Adrenal gland (tissue), 12 donors: ENCODE results near the gene THSD7A. TPM values are rescaled to one million over a fixed set of nuclear protein-coding genes. Genes with fewer than 3 reads are reported as not detected.
"Not testable (repeated sequence)": the region's sequence is repeated elsewhere in the genome, so short reads cannot be mapped to it uniquely, and the experiment has no call there.

ENCODE experiments used
- DNase-seq, 7 donors: peaks; one replicate each; pipeline ENCODE4 v3.0.0-alpha.2; 2019 to 2020
- H3K27ac ChIP-seq, 5 donors: fragments of 200-600 bp; sonication (generic) in 4 of 5; 1 replicate in 3 of 5; 2 replicates in 2 of 5; pipeline versions ENCODE4 v1.5.1 to v1.8.0; 2016 to 2020; ENCODE audit warnings: mild to moderate bottlenecking in 1 of 5
- H3K27me3 ChIP-seq: fragments of 200-600 bp; 2 replicates; pipeline ENCODE4 v1.8.0; 2021
- H3K36me3 ChIP-seq, 2 donors: fragments of 200-600 bp; replicated peaks in 1 of 2; 1 replicate in 1 of 2; 2 replicates in 1 of 2; pipeline versions ENCODE4 v1.5.1 to v1.8.0; 2018 to 2022
- H3K4me1 ChIP-seq, 2 donors: fragments of 200-600 bp; replicated peaks in 1 of 2; 1 replicate in 1 of 2; 2 replicates in 1 of 2; pipeline versions ENCODE4 v1.5.1 to v1.8.0; 2018 to 2021
- H3K4me3 ChIP-seq, 4 donors: fragments of 200-600 bp; sonication (generic) in 3 of 4; one replicate each; pipeline ENCODE4 v1.5.1; 2016 to 2018
- H3K9me3 ChIP-seq, 3 donors: fragments of 200-600 bp; sonication (generic) in 1 of 3; replicated peaks in 1 of 3; 1 replicate in 2 of 3; 2 replicates in 1 of 3; pipeline versions ENCODE4 v1.5.1 to v1.8.0; 2016 to 2021
- POLR2A ChIP-seq, 2 donors: fragments of 450-650 bp; IDR thresholded peaks; one replicate each; pipeline ENCODE4 v1.6.1; 2017; ENCODE audit warnings: antibody characterized with exemption in 2 of 2, mild to moderate bottlenecking in 2 of 2, moderate library complexity in 1 of 2
- WGBS, 4 donors: extraction: QIAGEN DNeasy Blood & Tissue Kit in 2 of 4; methylation state at CpG; one replicate each; pipeline versions ENCODE4 v1.1.5 to v1.1.7; 2013 to 2017; 5-methylcytosine and 5-hydroxymethylcytosine counted together
- intact Hi-C, 2 donors: fragments of 100-400 bp; cut with DNase I; formaldehyde crosslinking; loops; one replicate each; pipeline versions ENCODE4 v1.14.1 to v1.15.0; 2022 to 2023
- polyA plus RNA-seq, 3 donors: library from polyadenylated mRNA; stranded (reverse); fragments of 200-250 nt in 2 of 3; fragments of 350-450 nt in 1 of 3; fragmentation: Illumina TruSeq in 1 of 3; extraction: RNeasy Lipid Tissue Mini Kit (QIAGEN cat#74804) in 1 of 3; gene quantifications; one replicate each; pipeline ENCODE4 v1.2.3, GENCODE V29; 2013 to 2014
- total RNA-seq, 9 donors: library from RNA; depleted of rRNA in 4 of 9; stranded (reverse); fragments of >200 nt in 4 of 9; fragments of 120-200 nt in 1 of 9; fragmentation: NEBNext Ultra II Directional in 1 of 9; extraction: Animal tissue kit (Norgen Biotek cat#: 25700) in 1 of 9; gene quantifications; one replicate each; pipeline versions ENCODE4 v1.1.0 to v1.2.4, GENCODE V29; 2013 to 2023
- TF ChIP-seq, protein P1 (sequence below), 6 experiments: fragments of 450-650 bp in 4 of 6; fragments of 200-600 bp in 2 of 6; sonication (generic) in 1 of 6; IDR thresholded peaks; 1 replicate in 5 of 6; 2 replicates in 1 of 6; pipeline versions ENCODE4 v1.5.1 to v1.8.0; 2016 to 2021; ENCODE audit warnings: antibody characterized with exemption in 6 of 6, mild to moderate bottlenecking in 2 of 6, moderate library complexity in 1 of 6
- donor health status: healthy with polysubstance abuse.
- donor health status: Bipolar disorder and iron deficiency.
- donor health status: DM: yes; HTN: yes; CAD: no.
- donor health status: DM: no; HTN: no; CAD: no.
- donor health status: DM: no; HTN: no; CAD: no.
- donor health status: DM: yes; HTN: yes; CAD: no.

Gene THSD7A
- total and polyA plus RNA-seq, 12 donors = 0.74 to 18.4 (median 4.8) TPM

GRCh38 chr7:11447106-11447505, 384.9 kb downstream of the THSD7A start:
- Histone ChIP-seq H3K4me3 (no peak overlapping the region), H3K27ac (no peak overlapping the region), H3K27me3 (no peaks in the 10 kb centered on the region), H3K4me1 (no peaks in the 10 kb centered on the region), H3K36me3 (no peaks in the 10 kb centered on the region), H3K9me3 (no peaks in the 10 kb centered on the region)
- WGBS, 4 donors = 93 to 95% (median 94%) methylated on average over 4 of the region's 4 CpGs
- intact Hi-C loops = no loop called here
- TF ChIP-seq POLR2A (IDR thresholded peaks at IDR 0.05) = no peak
- TF ChIP-seq, protein P1, sequence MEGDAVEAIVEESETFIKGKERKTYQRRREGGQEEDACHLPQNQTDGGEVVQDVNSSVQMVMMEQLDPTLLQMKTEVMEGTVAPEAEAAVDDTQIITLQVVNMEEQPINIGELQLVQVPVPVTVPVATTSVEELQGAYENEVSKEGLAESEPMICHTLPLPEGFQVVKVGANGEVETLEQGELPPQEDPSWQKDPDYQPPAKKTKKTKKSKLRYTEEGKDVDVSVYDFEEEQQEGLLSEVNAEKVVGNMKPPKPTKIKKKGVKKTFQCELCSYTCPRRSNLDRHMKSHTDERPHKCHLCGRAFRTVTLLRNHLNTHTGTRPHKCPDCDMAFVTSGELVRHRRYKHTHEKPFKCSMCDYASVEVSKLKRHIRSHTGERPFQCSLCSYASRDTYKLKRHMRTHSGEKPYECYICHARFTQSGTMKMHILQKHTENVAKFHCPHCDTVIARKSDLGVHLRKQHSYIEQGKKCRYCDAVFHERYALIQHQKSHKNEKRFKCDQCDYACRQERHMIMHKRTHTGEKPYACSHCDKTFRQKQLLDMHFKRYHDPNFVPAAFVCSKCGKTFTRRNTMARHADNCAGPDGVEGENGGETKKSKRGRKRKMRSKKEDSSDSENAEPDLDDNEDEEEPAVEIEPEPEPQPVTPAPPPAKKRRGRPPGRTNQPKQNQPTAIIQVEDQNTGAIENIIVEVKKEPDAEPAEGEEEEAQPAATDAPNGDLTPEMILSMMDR (IDR thresholded peaks at IDR 0.05) = no peak
- DNase-seq = no peak

GRCh38 chr7:11443934-11444333, 388.1 kb downstream of the THSD7A start:
- intact Hi-C loops, H3K36me3 ChIP-seq, H3K4me1 ChIP-seq, DNase-seq, H3K27ac ChIP-seq, H3K27me3 ChIP-seq, H3K9me3 ChIP-seq, H3K4me3 ChIP-seq: not testable (repeated sequence)
- WGBS, 4 donors = 91 to 96% (median 96%) methylated on average over 3 to 4 of the region's 4 CpGs

DNA sequence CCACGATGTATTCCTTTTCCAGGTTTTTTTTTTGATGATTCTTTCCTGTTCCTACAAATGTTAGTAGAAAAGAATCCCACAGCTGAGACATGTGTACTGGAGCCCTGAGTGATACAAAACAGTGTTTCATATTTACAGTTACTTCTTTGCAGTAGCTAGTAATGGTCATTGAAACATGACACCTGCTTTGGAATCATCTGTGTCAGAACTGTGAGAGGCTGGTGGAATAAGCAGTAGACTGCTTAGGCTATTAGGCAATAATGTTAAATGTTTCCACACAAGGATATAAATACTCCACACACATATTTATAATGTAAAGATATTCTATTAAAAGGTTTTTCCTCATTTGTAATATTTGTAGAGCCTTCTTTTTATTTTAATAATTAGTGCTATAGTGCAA, 394.0 kb downstream of the THSD7A start:
- Histone ChIP-seq H3K4me3 (no peak overlapping the region), H3K27ac (no peak overlapping the region), H3K9me3 (no peaks in the 10 kb centered on the region), H3K36me3 (no peaks in the 10 kb centered on the region), H3K27me3 (no peaks in the 10 kb centered on the region), H3K4me1 (no peaks in the 10 kb centered on the region)
- WGBS, 4 donors = 74 to 91% (median 77%) methylated on average over 1 of the region's 1 CpG
- intact Hi-C loops = no loop called here
- no peak for DNase-seq
- no peak for TF ChIP-seq POLR2A (IDR thresholded peaks at IDR 0.05)
- TF ChIP-seq, protein P1 (IDR thresholded peaks at IDR 0.05) = no peak

DNA sequence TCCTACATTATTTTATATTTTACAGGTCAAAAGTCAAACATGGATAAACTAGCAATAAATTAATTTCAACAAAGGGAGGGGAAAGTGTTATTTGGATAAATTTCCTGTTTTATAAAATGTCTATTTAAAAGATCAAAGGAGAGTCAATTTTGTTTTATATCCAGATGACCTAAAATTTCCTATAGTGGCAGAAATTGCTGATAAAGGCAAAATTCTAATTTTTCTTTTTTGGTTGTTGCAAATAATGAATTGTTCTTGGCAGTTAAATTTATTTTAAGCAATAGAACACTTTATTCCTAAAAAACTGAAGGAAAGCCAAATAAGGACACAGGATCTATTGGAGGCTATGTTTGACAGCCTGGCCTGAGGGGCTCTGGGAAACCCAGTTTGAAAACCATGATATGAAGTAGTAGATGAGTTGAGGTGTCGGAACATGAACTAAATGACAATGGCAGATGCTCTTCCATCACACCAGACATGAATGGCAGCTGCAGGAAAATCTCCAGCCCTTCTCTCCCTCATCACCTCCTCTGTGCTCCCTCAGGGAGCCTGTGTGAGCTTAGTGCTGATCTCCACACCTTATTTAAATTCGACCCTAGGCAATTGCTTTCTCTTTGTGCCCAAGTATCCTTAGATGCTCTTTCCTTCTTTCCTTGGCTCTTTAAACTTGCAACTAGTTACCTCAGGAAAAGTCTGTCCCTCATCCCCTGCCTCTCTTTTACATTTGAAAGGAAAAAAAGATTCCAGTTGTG, 395.0 kb downstream of the THSD7A start:
- no peaks in the 10 kb centered on the region for H3K9me3 ChIP-seq
- H3K27me3 ChIP-seq = no peaks in the 10 kb centered on the region
- no peak overlapping the region for H3K4me3 ChIP-seq
- no peaks in the 10 kb centered on the region for H3K36me3 ChIP-seq
- intact Hi-C loops = no loop called here
- H3K4me1 ChIP-seq = no peaks in the 10 kb centered on the region
- TF ChIP-seq, protein P1 (IDR thresholded peaks at IDR 0.05) = no peak
- TF ChIP-seq POLR2A (IDR thresholded peaks at IDR 0.05) = no peak
- no peak for DNase-seq
- H3K27ac ChIP-seq = no peak overlapping the region
- WGBS, 4 donors = 67 to 95% (median 81%) methylated on average over 2 of the region's 2 CpGs

DNA sequence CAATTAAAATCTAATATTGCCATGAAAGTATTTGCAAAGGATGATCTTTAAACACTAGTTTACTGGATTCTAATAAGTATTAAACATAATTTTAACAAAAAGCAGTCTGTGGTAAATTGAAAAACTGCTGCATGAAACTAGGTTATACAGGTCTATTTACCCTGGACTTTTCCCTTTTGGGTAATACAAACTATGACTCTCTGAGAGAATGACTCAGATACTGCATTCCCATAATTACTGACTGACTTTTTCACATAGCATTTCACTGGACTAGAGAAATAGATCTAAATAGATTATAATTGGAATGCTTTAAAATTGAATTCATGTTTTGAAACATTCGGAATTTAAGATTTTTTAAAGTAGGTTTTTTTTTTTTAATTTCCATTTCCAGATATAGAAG, 395.7 kb downstream of the THSD7A start:
- 63 to 81% (median 68%) methylated on average over 1 of the region's 1 CpG for WGBS, 4 donors
- intact Hi-C loops = no loop called here
- Histone ChIP-seq H3K9me3 (no peaks in the 10 kb centered on the region), H3K36me3 (no peaks in the 10 kb centered on the region), H3K27me3 (no peaks in the 10 kb centered on the region), H3K4me1 (no peaks in the 10 kb centered on the region), H3K4me3 (no peak overlapping the region), H3K27ac (no peak overlapping the region)
- DNase-seq = no peak
- TF ChIP-seq POLR2A (IDR thresholded peaks at IDR 0.05) = no peak
- TF ChIP-seq, protein P1 (IDR thresholded peaks at IDR 0.05) = no peak
